Endothelial cell of umbilical vein (primary cell): ENCODE data around the gene MINK1. TPM values are rescaled to one million over a fixed set of nuclear protein-coding genes. Genes with fewer than 3 reads are reported as not detected.

Source experiments
- BruUV-seq: library from RNA; stranded (reverse); fragments of 400-500 nt; replicated peaks from 2 replicates; lab custom pipeline; 2021; lab: Mats Ljungman, UMichigan
- CTCF ChIA-PET: fragments of 300-600, 350-600 bp; sonication (Branson Sonifier 250); formaldehyde crosslinking; loops from one replicate; lab custom pipeline; 2021; ENCODE audit warnings: antibody characterized with exemption, inconsistent platforms; lab: Charles Lee
- POLR2A ChIA-PET: fragments of 300-600, 350-600 bp; sonication (Branson Sonifier 250); formaldehyde crosslinking; loops from one replicate; lab custom pipeline; 2021; ENCODE audit warnings: antibody characterized with exemption, inconsistent platforms; lab: Charles Lee
- DNase-seq: peaks from one replicate; pipeline ENCODE4 v3.0.0-alpha.2; 2011; ENCODE audit warnings: low read depth, low spot score
- FAIRE-seq: peaks from 2 replicates; lab custom pipeline; 2011; peaks lifted over from hg19 to GRCh38; lab: Jason Lieb, UNC
- H2AFZ ChIP-seq: 2 replicates; pipeline ENCODE4 v1.6.0; 2012; ENCODE audit warnings: low read depth, low read length, control low read depth, inconsistent platforms
- H3K27ac ChIP-seq: 2 replicates; pipeline ENCODE4 v1.5.1; 2011; ENCODE audit warnings: low read depth, mild to moderate bottlenecking, control low read depth, low read length, moderate library complexity; ENCODE audit not compliant: insufficient read depth
- H3K27me3 ChIP-seq, 2 experiments: 2 replicates each; pipeline versions ENCODE4 v1.6.0 to v1.6.1; 2011; ENCODE audit warnings: low read length in 2 of 2, mixed read lengths in 1 of 2; ENCODE audit not compliant: control insufficient read depth in 2 of 2, insufficient read depth in 2 of 2
- H3K36me3 ChIP-seq, 2 experiments: 2 replicates in 1 of 2; 3 replicates in 1 of 2; pipeline ENCODE4 v1.5.1; 2011; ENCODE audit warnings: low read length in 2 of 2, mild to moderate bottlenecking in 1 of 2, moderate library complexity in 1 of 2; ENCODE audit not compliant: control insufficient read depth in 2 of 2, insufficient read depth in 2 of 2; ENCODE audit errors: extremely low read depth in 1 of 2
- H3K4me1 ChIP-seq: 3 replicates; pipeline ENCODE4 v1.5.1; 2011; ENCODE audit warnings: mild to moderate bottlenecking, low read length; ENCODE audit not compliant: control insufficient read depth, insufficient read depth; ENCODE audit errors: extremely low read depth
- H3K4me2 ChIP-seq: 2 replicates; pipeline ENCODE4 v1.6.1; 2011; ENCODE audit warnings: low read length, control low read depth, mixed read lengths; ENCODE audit not compliant: insufficient read depth
- H3K4me3 ChIP-seq, 3 experiments: fragments of 200-600 bp in 1 of 3; sonication (generic), shearing (Covaris generic) in 1 of 3; replicated peaks in 1 of 3; 2 replicates each; pipeline ENCODE4 v1.5.1; 2011 to 2016; ENCODE audit warnings: control low read depth in 3 of 3, low read length in 3 of 3, mild to moderate bottlenecking in 2 of 3, inconsistent platforms in 1 of 3, low read depth in 1 of 3, moderate library complexity in 1 of 3; ENCODE audit not compliant: insufficient read depth in 1 of 3
- H3K79me2 ChIP-seq: 2 replicates; pipeline ENCODE4 v1.6.0; 2012; ENCODE audit warnings: low read length, inconsistent platforms; ENCODE audit not compliant: control insufficient read depth, insufficient read depth
- H3K9ac ChIP-seq: replicated peaks from 2 replicates; pipeline ENCODE3; 2011; ENCODE audit warnings: low read length, control low read depth; ENCODE audit not compliant: insufficient read depth; ENCODE audit errors: extremely low read depth
- H3K9me1 ChIP-seq: replicated peaks from 3 replicates; pipeline ENCODE4 v1.6.0; 2011; ENCODE audit warnings: mild to moderate bottlenecking, low read length; ENCODE audit not compliant: control insufficient read depth, insufficient read depth; ENCODE audit errors: extremely low read depth
- H3K9me3 ChIP-seq: replicated peaks from 2 replicates; pipeline ENCODE4 v1.5.1; 2012; ENCODE audit warnings: low read length, inconsistent platforms; ENCODE audit not compliant: control insufficient read depth, insufficient read depth
- H4K20me1 ChIP-seq: replicated peaks from 2 replicates; pipeline ENCODE3; 2011; ENCODE audit warnings: mild to moderate bottlenecking, low read length; ENCODE audit not compliant: control insufficient read depth, insufficient read depth; ENCODE audit errors: extremely low read depth
- EZH2 ChIP-seq: IDR thresholded peaks from 2 replicates; pipeline ENCODE4 v1.6.1; 2012; ENCODE audit warnings: borderline replicate concordance, low read depth, mild to moderate bottlenecking, moderate library complexity, low read length, inconsistent platforms; ENCODE audit not compliant: severe bottlenecking
- JUN ChIP-seq: IDR thresholded peaks from 2 replicates; pipeline ENCODE4 v1.6.1; 2011; ENCODE audit warnings: borderline replicate concordance, low read depth; ENCODE audit not compliant: insufficient read length, insufficient read depth
- POLR2A ChIP-seq: IDR thresholded peaks from 2 replicates; pipeline ENCODE4 v1.6.1; 2012; ENCODE audit warnings: low read depth, mild to moderate bottlenecking, control low read depth, low read length
- POLR2AphosphoS5 ChIP-seq: IDR thresholded peaks from 2 replicates; pipeline ENCODE4 v1.6.1; 2012; ENCODE audit warnings: low read depth, mild to moderate bottlenecking, control low read depth, low read length, moderate library complexity; ENCODE audit not compliant: insufficient read depth
- dilution Hi-C: fragments of 300-500 bp; cut with MboI; formaldehyde crosslinking; loops from one replicate; pipeline ENCODE4 v1.15.0; 2019; ENCODE audit warnings: low sequenced_read_pairs; ENCODE audit not compliant: extremely low pct_ligation_motif_present
- intact Hi-C: fragments of 100-400 bp; cut with micrococcal nuclease; formaldehyde crosslinking; loops from one replicate; pipeline ENCODE4 v1.10.0; 2022
- polyA plus RNA-seq, 4 experiments: library from polyadenylated mRNA; depleted of rRNA in 3 of 4; stranded (reverse) in 3 of 4; unstranded in 1 of 4; fragments of >200 nt; gene quantifications; 2 replicates each; pipeline versions ENCODE4 v1.2.1 to v1.2.3, GENCODE V29; 2011 to 2012; ENCODE audit warnings: missing spikeins in 1 of 4
- total RNA-seq: library from RNA; stranded (reverse); gene quantifications from 2 replicates; pipeline ENCODE4 v1.2.3, GENCODE V29; 2021

MINK1 gene
- total and polyA plus RNA-seq, 2 donors (not counting 3 experiments of a cell fraction or from before 2014, with no cell fraction given) = 53.6 to 89.4 TPM

GRCh38 chr17:4788159-4788806 lies 44.9 kb upstream of the MINK1 start:
- BruUV-seq = no TSS peak
- Histone ChIP-seq H3K9me3 (no peaks in the 10 kb centered on the region), H3K4me1 (peaks cover 24% of the 10 kb centered on the region), H3K4me2 (no peak overlapping the region), H3K27me3 (peaks cover 11 to 19% of the 10 kb centered on the region in 2 experiments), H4K20me1 (no peaks in the 10 kb centered on the region), H3K4me3 (no peak overlapping the region), H3K36me3 (no peaks in the 10 kb centered on the region), H3K27ac (no peak overlapping the region), H3K9ac (no peak overlapping the region), H3K9me1 (no peaks in the 10 kb centered on the region), H2AFZ (no peak overlapping the region), H3K79me2 (no peaks in the 10 kb centered on the region)
- DNase-seq (no peak), FAIRE-seq (no peak)
- CTCF ChIA-PET = interaction anchor here (1.0 to 5.9 kb wide), 12 partner anchors 8 to 116 kb away, joined by 3 to 65 read pairs (median 12); partner anchors contain the start of genes ARRB2, C17orf107, CHRNE and PLD2
- POLR2A ChIA-PET = no interaction called here
- dilution Hi-C loops (no loop called here), intact Hi-C loops (loop anchor here (5.0 kb wide), 1 partner anchor 114 kb away; the partner anchor contains the start of gene CHRNE)
- TF ChIP-seq POLR2A (no peak), JUN (no peak), EZH2 (no peak), POLR2AphosphoS5 (no peak)
